ENCODE results near the gene ZNF865.
"Not testable (repeated sequence)": the region's sequence is repeated elsewhere in the genome, so short reads cannot be mapped to it uniquely, and the experiment has no call there.

Gene ZNF865

DNA sequence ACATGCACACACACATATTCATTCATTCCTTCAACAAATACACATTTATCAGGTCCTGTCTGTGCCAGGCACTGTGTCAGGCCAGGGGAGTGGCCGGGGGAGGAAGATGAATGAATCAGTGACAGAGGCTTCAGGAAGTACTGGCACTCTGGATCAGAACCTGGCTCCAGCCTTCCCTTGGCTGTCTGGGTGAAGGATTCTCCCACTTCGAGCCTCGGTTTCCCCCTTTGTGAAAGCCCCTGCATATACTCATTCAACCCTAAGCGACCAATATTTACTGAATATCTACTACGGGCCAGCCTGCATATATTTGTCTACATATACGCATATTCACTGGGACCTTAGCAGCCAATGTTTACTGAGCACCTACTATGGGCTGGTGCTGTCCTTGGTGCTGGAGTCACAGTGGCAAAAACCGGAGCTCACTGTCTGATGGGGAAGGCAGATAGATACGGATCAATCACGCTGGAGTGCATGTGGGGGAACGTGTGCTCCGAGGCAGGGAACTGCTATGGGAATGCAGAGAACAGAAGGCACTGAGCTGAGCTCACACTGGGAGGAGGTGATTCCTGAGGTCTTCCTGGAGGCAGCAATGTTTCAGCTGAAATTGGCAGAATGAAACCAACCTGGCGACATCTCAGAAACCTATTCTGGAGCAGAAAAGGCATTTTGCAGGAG lies 24.2 kb upstream of the ZNF865 start:
- POLR2A ChIA-PET, result interaction anchor here (0.9 kb wide), 1 partner anchor 52 kb away, joined by 3 read pairs; no protein-coding TSS in a partner anchor
- CTCF ChIA-PET, result interaction anchor here (1.0 to 1.7 kb wide), 3 partner anchors 17 to 77 kb away, joined by 3 to 8 read pairs (median 6); partner anchors contain the start of gene ZNF865
- no peak for DNase-seq (ENCODE audit: extremely low spot score)
- TF ChIP-seq, protein P1, sequence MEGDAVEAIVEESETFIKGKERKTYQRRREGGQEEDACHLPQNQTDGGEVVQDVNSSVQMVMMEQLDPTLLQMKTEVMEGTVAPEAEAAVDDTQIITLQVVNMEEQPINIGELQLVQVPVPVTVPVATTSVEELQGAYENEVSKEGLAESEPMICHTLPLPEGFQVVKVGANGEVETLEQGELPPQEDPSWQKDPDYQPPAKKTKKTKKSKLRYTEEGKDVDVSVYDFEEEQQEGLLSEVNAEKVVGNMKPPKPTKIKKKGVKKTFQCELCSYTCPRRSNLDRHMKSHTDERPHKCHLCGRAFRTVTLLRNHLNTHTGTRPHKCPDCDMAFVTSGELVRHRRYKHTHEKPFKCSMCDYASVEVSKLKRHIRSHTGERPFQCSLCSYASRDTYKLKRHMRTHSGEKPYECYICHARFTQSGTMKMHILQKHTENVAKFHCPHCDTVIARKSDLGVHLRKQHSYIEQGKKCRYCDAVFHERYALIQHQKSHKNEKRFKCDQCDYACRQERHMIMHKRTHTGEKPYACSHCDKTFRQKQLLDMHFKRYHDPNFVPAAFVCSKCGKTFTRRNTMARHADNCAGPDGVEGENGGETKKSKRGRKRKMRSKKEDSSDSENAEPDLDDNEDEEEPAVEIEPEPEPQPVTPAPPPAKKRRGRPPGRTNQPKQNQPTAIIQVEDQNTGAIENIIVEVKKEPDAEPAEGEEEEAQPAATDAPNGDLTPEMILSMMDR (IDR thresholded peaks at IDR 0.05; ENCODE audit: control extremely low read depth, extremely low read depth, low read depth, missing control alignments), result no peak

DNA sequence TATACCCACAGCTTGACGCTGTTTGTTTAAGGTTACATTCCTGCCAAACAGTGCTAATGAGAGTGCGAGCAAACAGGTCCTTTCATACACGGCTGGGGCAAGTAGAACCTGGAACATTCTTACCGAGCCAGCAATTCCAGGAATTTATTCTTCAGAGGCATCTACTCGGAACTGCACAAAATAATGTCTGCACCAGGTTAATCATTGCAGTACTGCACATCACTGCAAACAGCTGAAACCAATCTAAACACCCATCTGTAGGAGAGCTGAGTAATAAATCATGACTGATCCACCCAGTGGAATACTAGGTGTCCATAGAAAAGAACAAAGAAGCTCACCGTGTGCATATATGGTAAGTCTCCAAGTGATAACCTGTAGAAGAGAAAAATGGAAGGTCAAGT lies 23.6 kb upstream of the ZNF865 start:
- ChIA-PET POLR2A (interaction anchor here (0.9 kb wide), 1 partner anchor 52 kb away, joined by 3 read pairs; no protein-coding TSS in a partner anchor), CTCF (interaction anchor here (1.0 to 1.7 kb wide), 3 partner anchors 16 to 78 kb away, joined by 3 to 8 read pairs (median 6); partner anchors contain the start of gene ZNF865)
- DNase-seq (ENCODE audit: extremely low spot score), result no peak
- TF ChIP-seq, protein P1 (IDR thresholded peaks at IDR 0.05; ENCODE audit: control extremely low read depth, extremely low read depth, low read depth, missing control alignments), result no peak

DNA sequence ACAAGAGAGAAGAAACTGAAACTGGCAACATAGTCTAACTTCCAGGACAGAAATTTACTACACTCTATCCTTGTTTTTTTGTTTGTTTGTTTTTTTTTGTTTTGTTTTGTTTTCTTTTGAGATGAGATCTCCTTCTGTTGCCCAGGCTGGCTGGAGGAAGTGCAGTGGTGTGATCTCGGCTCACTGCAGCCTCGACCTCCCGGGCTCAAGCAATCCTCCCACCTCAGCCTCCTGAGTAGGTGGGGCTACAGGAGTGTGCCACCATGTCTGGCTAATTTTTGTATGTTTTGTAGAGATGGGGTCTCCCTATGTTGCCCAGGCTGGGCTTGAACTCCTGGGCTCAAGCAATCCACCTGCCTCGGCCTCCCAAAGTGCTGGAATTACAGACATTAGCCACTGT lies 23.2 kb upstream of the ZNF865 start:
- POLR2A ChIA-PET; DNase-seq (ENCODE audit: extremely low spot score): not testable (repeated sequence)
- CTCF ChIA-PET, result interaction anchor here (1.3 to 1.7 kb wide), 2 partner anchors 24 to 78 kb away, joined by 6 to 8 read pairs; partner anchors contain the start of gene ZNF865

DNA sequence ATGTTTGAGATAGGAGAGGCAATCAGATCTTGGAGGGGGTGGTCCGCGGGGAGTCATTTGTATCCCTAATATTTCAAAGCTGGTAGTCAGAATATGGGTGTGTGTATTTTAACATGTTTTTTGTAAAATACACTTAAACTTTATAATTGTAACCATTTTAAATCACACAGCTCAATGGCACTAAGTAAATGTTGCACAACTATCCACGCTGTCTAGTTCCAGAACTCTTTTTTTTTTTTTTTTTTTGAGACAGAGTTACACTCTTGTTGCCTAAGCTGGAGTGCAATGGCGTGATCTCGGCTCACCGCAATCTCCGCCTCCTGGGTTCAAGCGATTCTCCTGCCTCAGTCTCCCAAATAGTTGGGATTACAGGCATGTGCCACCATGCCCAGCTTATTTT lies 21.6 kb upstream of the ZNF865 start:
- ChIA-PET POLR2A (interaction anchor here (0.6 kb wide), 1 partner anchor 15 kb away, joined by 4 read pairs; no protein-coding TSS in a partner anchor), CTCF (interaction anchor here (0.9 to 1.7 kb wide), 2 partner anchors 49 to 66 kb away, joined by 4 to 6 read pairs; no protein-coding TSS in a partner anchor)
- not testable (repeated sequence) for DNase-seq (ENCODE audit: extremely low spot score)

DNA sequence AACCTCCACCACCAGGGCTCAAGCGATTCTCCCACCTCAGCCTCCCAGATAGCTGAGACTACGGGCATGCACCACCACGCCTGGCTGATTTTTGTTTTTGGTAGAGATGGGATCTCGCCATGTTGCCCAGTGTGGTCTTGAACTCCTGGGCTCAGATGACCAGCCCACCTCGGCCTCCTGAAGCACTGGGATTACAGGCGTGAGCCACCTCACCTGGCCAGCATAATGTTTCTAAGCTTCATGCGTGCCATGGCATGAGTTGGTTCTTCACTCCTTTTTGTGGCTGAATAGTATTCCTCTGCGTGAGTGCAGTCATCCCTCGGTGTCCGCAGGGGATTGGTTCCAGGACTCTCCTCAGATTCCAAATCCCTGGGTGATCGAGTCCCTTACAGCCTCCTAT lies 20.6 kb upstream of the ZNF865 start:
- POLR2A ChIA-PET, result no interaction called here

DNA sequence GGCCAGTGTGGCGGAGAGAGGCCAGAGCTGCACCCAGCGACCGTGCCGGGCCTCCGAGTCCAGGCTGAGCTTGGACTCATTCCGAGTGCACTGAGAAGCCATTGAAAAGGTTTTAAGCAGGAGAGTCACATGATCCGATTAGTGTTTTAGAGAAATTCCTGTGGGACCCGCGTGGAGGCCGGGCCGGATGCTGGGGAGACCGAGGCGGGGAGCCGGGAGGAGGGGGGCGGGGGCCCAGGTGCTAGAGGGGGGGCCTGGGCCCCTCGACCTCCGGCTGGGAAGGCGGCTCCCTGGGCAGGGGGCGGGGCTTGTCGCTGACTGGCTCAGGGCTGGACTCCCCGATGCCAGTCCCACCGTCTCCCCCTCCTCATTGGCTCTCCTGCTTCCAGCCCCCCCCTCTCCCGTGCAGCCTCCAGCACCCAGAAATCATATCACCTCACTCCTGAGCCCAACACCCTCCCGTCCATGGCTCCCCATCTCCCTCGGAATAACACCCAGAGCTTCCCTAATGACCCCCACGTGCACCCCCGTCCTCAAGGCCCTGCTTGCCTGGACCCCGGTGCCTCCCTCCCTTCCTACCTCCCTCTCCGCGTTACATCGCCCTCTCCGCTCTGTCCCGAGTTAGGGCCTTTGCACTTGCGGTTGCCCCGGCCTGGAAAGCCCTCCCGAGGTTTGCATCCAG lies 19.6 kb upstream of the ZNF865 start:
- TF ChIP-seq, protein P1 (IDR thresholded peaks at IDR 0.05; ENCODE audit: control extremely low read depth, extremely low read depth, low read depth, missing control alignments), result no peak
- CTCF ChIA-PET, result interaction anchor here (0.9 to 1.7 kb wide), 4 partner anchors 13 to 68 kb away, joined by 3 to 6 read pairs (median 4); partner anchors contain the start of gene FIZ1
- POLR2A ChIA-PET, result interaction anchor here (0.6 kb wide), 1 partner anchor 19 kb away, joined by 4 read pairs; no protein-coding TSS in a partner anchor
- DNase-seq (ENCODE audit: extremely low spot score), result peak; percentile 67

More for the DNA sequence above, 20.6 kb upstream of the ZNF865 start:
- CTCF ChIA-PET, result interaction anchor here (0.9 to 1.7 kb wide), 4 partner anchors 14 to 67 kb away, joined by 3 to 6 read pairs (median 4); partner anchors contain the start of gene FIZ1
- no peak for DNase-seq (ENCODE audit: extremely low spot score)
- TF ChIP-seq, protein P1 (IDR thresholded peaks at IDR 0.05; ENCODE audit: control extremely low read depth, extremely low read depth, low read depth, missing control alignments), result no peak

DNA sequence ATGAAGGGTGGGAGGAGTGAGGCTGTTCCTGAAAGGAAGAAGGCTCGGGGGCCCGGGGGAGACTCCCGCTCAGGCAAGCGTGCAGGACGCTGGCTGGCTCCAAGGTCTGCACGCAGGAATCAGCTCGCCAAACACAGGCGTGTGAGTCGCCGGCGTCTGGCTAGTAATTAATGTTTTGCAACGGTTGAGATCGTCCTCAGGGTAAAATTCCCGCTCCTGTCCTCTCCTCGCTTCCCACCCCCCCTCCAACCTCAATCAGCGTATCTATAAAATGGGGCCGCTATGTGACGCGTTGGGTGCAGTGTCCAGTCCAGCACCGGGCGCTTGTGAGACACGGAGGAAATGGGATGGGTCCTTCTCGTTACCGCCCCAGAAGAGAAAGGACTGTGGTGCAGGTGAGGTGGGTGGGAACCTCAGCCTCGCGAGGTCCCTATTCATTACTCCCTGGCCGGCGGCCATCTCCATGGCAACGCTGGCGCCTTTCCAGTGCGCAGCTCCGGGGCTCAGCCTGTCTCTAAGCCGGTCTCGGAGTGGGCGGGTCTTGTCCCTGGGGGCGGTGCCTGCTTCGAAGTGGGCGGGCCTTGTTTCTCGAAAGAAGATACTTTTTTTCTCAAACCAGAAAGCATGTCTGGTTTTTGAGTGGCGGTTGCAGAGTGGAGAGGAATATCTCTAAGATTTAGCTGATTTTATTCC lies 18.3 kb upstream of the ZNF865 start:
- TF ChIP-seq, protein P1 (IDR thresholded peaks at IDR 0.05; ENCODE audit: control extremely low read depth, extremely low read depth, low read depth, missing control alignments), result no peak
- ChIA-PET CTCF (interaction anchor here (0.9 to 1.9 kb wide), 4 partner anchors 12 to 83 kb away, joined by 4 to 6 read pairs (median 5); partner anchors contain the start of gene FIZ1), POLR2A (interaction anchor here (0.8 kb wide), 1 partner anchor 50 kb away, joined by 4 read pairs; no protein-coding TSS in a partner anchor)
- peak; percentile 97 for DNase-seq (ENCODE audit: extremely low spot score)
